B cell (primary cell): ENCODE data around the gene CPOX. TPM values are rescaled to one million over a fixed set of nuclear protein-coding genes. Genes with fewer than 3 reads are reported as not detected.
"Not testable (repeated sequence)": the region's sequence is repeated elsewhere in the genome, so short reads cannot be mapped to it uniquely, and the experiment has no call there.

Source experiments
- ATAC-seq: fragments of 200-7000 bp; cut with Tn5 transposase; one replicate; pipeline ENCODE4 v1.10.0; 2021; ENCODE audit warnings: low read depth, mild to moderate bottlenecking, moderate number of reproducible peaks, moderate library complexity
- CTCF ChIA-PET: fragments of 350-600 bp; sonication (Branson Sonifier 250); formaldehyde crosslinking; loops from one replicate; lab custom pipeline; 2021; ENCODE audit warnings: antibody characterized with exemption, inconsistent platforms; lab: Charles Lee
- POLR2A ChIA-PET: fragments of 350-600 bp; sonication (Branson Sonifier 250); formaldehyde crosslinking; loops from one replicate; lab custom pipeline; 2021; ENCODE audit warnings: antibody characterized with exemption; lab: Charles Lee
- DNase-seq: peaks from one replicate; pipeline ENCODE4 v3.0.0; 2013
- H2AFZ ChIP-seq: 2 replicates; pipeline ENCODE4 v1.6.1; 2012; ENCODE audit warnings: mild to moderate bottlenecking, low read depth, low read length; ENCODE audit not compliant: insufficient read depth, poor library complexity, severe bottlenecking
- H3K27ac ChIP-seq, 2 donors: 1 replicate in 1 of 2; 2 replicates in 1 of 2; pipeline ENCODE4 v1.5.1; 2012 to 2013; ENCODE audit warnings: low read length in 2 of 2, mild to moderate bottlenecking in 2 of 2, moderate library complexity in 1 of 2
- H3K27me3 ChIP-seq, 4 experiments: fragments of 200-600 bp in 1 of 4; sonication (generic) in 1 of 4; replicated peaks in 1 of 4; 1 replicate in 2 of 4; 2 replicates in 2 of 4; pipeline versions ENCODE4 v1.6.1 to v1.7.0; 2013 to 2016; ENCODE audit warnings: low read length in 3 of 4, mild to moderate bottlenecking in 2 of 4, mixed read lengths in 1 of 4, moderate library complexity in 1 of 4; ENCODE audit not compliant: insufficient read depth in 4 of 4, control insufficient read depth in 3 of 4; ENCODE audit errors: control extremely low read depth in 1 of 4
- H3K36me3 ChIP-seq, 2 experiments: replicated peaks in 1 of 2; 1 replicate in 1 of 2; 2 replicates in 1 of 2; pipeline versions ENCODE4 v1.6.1 to v1.7.1; 2013; ENCODE audit warnings: low read length in 1 of 2; ENCODE audit not compliant: insufficient read depth in 2 of 2, control insufficient read depth in 1 of 2; ENCODE audit errors: control extremely low read depth in 1 of 2, extremely low read depth in 1 of 2
- H3K4me1 ChIP-seq, 2 donors: fragments of 200-600 bp in 1 of 2; sonication (generic) in 1 of 2; 1 replicate in 1 of 2; 2 replicates in 1 of 2; pipeline versions ENCODE4 v1.5.1 to v1.6.1; 2013 to 2017; ENCODE audit warnings: low read length in 2 of 2; ENCODE audit not compliant: control insufficient read depth in 2 of 2, insufficient read depth in 2 of 2
- H3K4me2 ChIP-seq: replicated peaks from 2 replicates; pipeline ENCODE3; 2012; ENCODE audit warnings: mild to moderate bottlenecking, low read depth, low read length; ENCODE audit not compliant: poor library complexity, severe bottlenecking
- H3K4me3 ChIP-seq, 5 experiments: fragments of 200-600 bp in 1 of 5; sonication (generic) in 1 of 5; 1 replicate in 3 of 5; 2 replicates in 2 of 5; pipeline versions ENCODE4 v1.5.1 to v1.7.0; 2011 to 2016; ENCODE audit warnings: low read length in 4 of 5, mild to moderate bottlenecking in 4 of 5, low read depth in 2 of 5, control low read depth in 1 of 5, moderate library complexity in 1 of 5; ENCODE audit not compliant: insufficient read depth in 1 of 5; ENCODE audit errors: control extremely low read depth in 1 of 5, extremely low read depth in 1 of 5
- H3K79me2 ChIP-seq: fragments of 200-600 bp; sonication (generic); one replicate; pipeline ENCODE4 v1.6.0; 2016; ENCODE audit warnings: low read length; ENCODE audit not compliant: control insufficient read depth, insufficient read depth
- H3K9ac ChIP-seq: fragments of 200-600 bp; sonication (generic); 2 replicates; pipeline ENCODE4 v1.6.1; 2017; ENCODE audit warnings: mild to moderate bottlenecking, low read length, moderate library complexity
- H3K9me3 ChIP-seq, 3 donors: one replicate each; pipeline versions ENCODE4 v1.6.1 to v1.7.1; 2013; ENCODE audit warnings: low read length in 2 of 3; ENCODE audit not compliant: control insufficient read depth in 2 of 3, insufficient read depth in 1 of 3; ENCODE audit errors: control extremely low read depth in 1 of 3
- H4K20me1 ChIP-seq: 2 replicates; pipeline ENCODE4 v1.6.0; 2012; ENCODE audit warnings: mild to moderate bottlenecking, low read length; ENCODE audit not compliant: insufficient read depth, control insufficient read depth, poor library complexity, severe bottlenecking
- H3K27ac Mint-ChIP-seq: one replicate; pipeline ENCODE4 v1.8.0; 2021; ENCODE audit warnings: mixed read lengths
- H3K27me3 Mint-ChIP-seq: one replicate; pipeline ENCODE4 v1.8.0; 2021; ENCODE audit warnings: mixed read lengths
- H3K4me1 Mint-ChIP-seq: one replicate; pipeline ENCODE4 v1.8.0; 2021; ENCODE audit warnings: mixed read lengths
- H3K4me3 Mint-ChIP-seq: one replicate; pipeline ENCODE4 v1.8.0; 2021; ENCODE audit warnings: mixed read lengths
- H3K9me3 Mint-ChIP-seq: one replicate; pipeline ENCODE4 v1.8.0; 2022; ENCODE audit warnings: mixed read lengths; ENCODE audit not compliant: insufficient read depth
- CTCF ChIP-seq: fragments of 200-600 bp; IDR thresholded peaks from one replicate; pipeline ENCODE4 v1.8.0; 2022; ENCODE audit warnings: antibody characterized with exemption, mild to moderate bottlenecking
- EZH2 ChIP-seq: IDR thresholded peaks from 2 replicates; pipeline ENCODE4 v1.6.1; 2012; ENCODE audit warnings: borderline replicate concordance, low read depth, mild to moderate bottlenecking, moderate library complexity, low read length; ENCODE audit not compliant: insufficient read depth, poor library complexity, severe bottlenecking
- WGBS: methylation state at CpG from one replicate; pipeline ENCODE4 v1.1.5; 2013; ENCODE audit warnings: missing lambda C conversion rate; ENCODE audit not compliant: insufficient coverage; 5-methylcytosine and 5-hydroxymethylcytosine counted together
- intact Hi-C: fragments of 100-400 bp; cut with micrococcal nuclease; formaldehyde crosslinking; loops from one replicate; pipeline ENCODE4 v1.10.0; 2022
- polyA plus RNA-seq: library from polyadenylated mRNA; depleted of rRNA; stranded (reverse); fragments of >200 nt; gene quantifications from 2 replicates; pipeline ENCODE4 v1.2.3, GENCODE V29; 2012
- total RNA-seq, 2 donors: library from RNA; stranded (reverse); fragments of 120-200 nt in 1 of 2; gene quantifications; 1 replicate in 1 of 2; 2 replicates in 1 of 2; pipeline versions ENCODE4 v1.2.3 to v1.2.4, GENCODE V29; 2013 to 2022

The CPOX gene
- total and polyA plus RNA-seq, 2 donors (not counting 1 experiment from before 2014, with no cell fraction given): 6.8 to 17.5 TPM

- CTCF ChIA-PET, H3K4me3 ChIP-seq, H3K79me2 ChIP-seq, H3K9me3 ChIP-seq, H3K9me3 Mint-ChIP-seq, DNase-seq, POLR2A ChIA-PET, H3K27ac Mint-ChIP-seq, H3K9ac ChIP-seq, H3K36me3 ChIP-seq, H3K4me3 Mint-ChIP-seq, H3K4me2 ChIP-seq, H3K27me3 Mint-ChIP-seq, H3K4me1 ChIP-seq, H4K20me1 ChIP-seq, H3K27me3 ChIP-seq, H3K4me1 Mint-ChIP-seq, H2AFZ ChIP-seq, ATAC-seq, intact Hi-C loops, H3K27ac ChIP-seq: not testable (repeated sequence)
- WGBS: no CpG with 5 or more reads among the region's 2 CpGs
Measured at GRCh38 chr3:98638515-98638914, 45.1 kb upstream of the CPOX start.

GRCh38 chr3:98630416-98630815 is 37.0 kb upstream of the CPOX start:
- no peaks in the 10 kb centered on the region for H4K20me1 ChIP-seq
- no peaks in the 10 kb centered on the region for H3K36me3 ChIP-seq
- ChIA-PET POLR2A (no interaction called here), CTCF (no interaction called here)
- Mint-ChIP-seq H3K4me3 (no peak overlapping the region), H3K9me3 (no peaks in the 10 kb centered on the region), H3K4me1 (no peaks in the 10 kb centered on the region), H3K27ac (no peak overlapping the region), H3K27me3 (peaks cover 3% of the 10 kb centered on the region)
- H3K9ac ChIP-seq: no peak overlapping the region
- H3K4me3 ChIP-seq: no peak overlapping the region
- no peaks in the 10 kb centered on the region for H3K9me3 ChIP-seq
- no peak overlapping the region for H2AFZ ChIP-seq
- no peaks in the 10 kb centered on the region for H3K27me3 ChIP-seq
- 89% methylated on average over 3 of the region's 3 CpGs for WGBS
- H3K27ac ChIP-seq: no peak overlapping the region
- DNase-seq (no peak), ATAC-seq (no peak)
- no peak for TF ChIP-seq EZH2
- TF ChIP-seq CTCF: no peak
- H3K4me1 ChIP-seq: no peaks in the 10 kb centered on the region
- no peak overlapping the region for H3K4me2 ChIP-seq
- no peaks in the 10 kb centered on the region for H3K79me2 ChIP-seq
- intact Hi-C loops: no loop called here
